Ishikawa (cell line): ENCODE results near the gene BAZ1B.

Experiments
- CEBPB ChIP-seq: IDR thresholded peaks from 2 replicates; pipeline ENCODE4 v1.6.1; 2012
- CREB1 ChIP-seq: IDR thresholded peaks from 2 replicates; pipeline ENCODE4 v1.6.1; 2012; ENCODE audit warnings: low read depth
- EGR1 ChIP-seq: IDR thresholded peaks from 2 replicates; pipeline ENCODE4 v1.6.1; 2012
- EP300 ChIP-seq: IDR thresholded peaks from 2 replicates; pipeline ENCODE4 v1.6.1; 2012; ENCODE audit warnings: borderline replicate concordance
- FOXM1 ChIP-seq: IDR thresholded peaks from 2 replicates; pipeline ENCODE4 v1.6.1; 2012; ENCODE audit warnings: low read depth, borderline replicate concordance
- MAX ChIP-seq: IDR thresholded peaks from 2 replicates; pipeline ENCODE4 v1.6.1; 2012
- NFIC ChIP-seq: IDR thresholded peaks from 2 replicates; pipeline ENCODE4 v1.6.1; 2012
- RAD21 ChIP-seq: IDR thresholded peaks from 2 replicates; pipeline ENCODE4 v1.6.1; 2012; ENCODE audit warnings: low read depth
- REST ChIP-seq: IDR thresholded peaks from 2 replicates; pipeline ENCODE4 v1.6.1; 2012; ENCODE audit warnings: low read depth, mild to moderate bottlenecking
- TAF1 ChIP-seq: IDR thresholded peaks from 2 replicates; pipeline ENCODE4 v1.6.1; 2012; ENCODE audit warnings: low read depth, mild to moderate bottlenecking
- TCF12 ChIP-seq: IDR thresholded peaks from 2 replicates; pipeline ENCODE4 v1.6.1; 2012; ENCODE audit warnings: low read depth
- TEAD4 ChIP-seq: IDR thresholded peaks from 2 replicates; pipeline ENCODE4 v1.6.1; 2012
- USF1 ChIP-seq: IDR thresholded peaks from 2 replicates; pipeline ENCODE4 v1.6.1; 2012
- YY1 ChIP-seq: IDR thresholded peaks from 2 replicates; pipeline ENCODE4 v1.6.1; 2012; ENCODE audit warnings: low read depth
- ZBTB7A ChIP-seq: IDR thresholded peaks from 2 replicates; pipeline ENCODE4 v1.6.1; 2012; ENCODE audit warnings: low read depth

Gene BAZ1B

GRCh38 chr7:73452999-73453635 is 69.0 kb downstream of the BAZ1B start:
- TF ChIP-seq CEBPB (no peak), ZBTB7A (no peak), EGR1 (no peak), MAX (no peak), REST (no peak)

GRCh38 chr7:73451780-73452398 is 70.2 kb downstream of the BAZ1B start:
- TF ChIP-seq REST = no peak
- no peak for TF ChIP-seq CEBPB
- TF ChIP-seq RAD21 = peak; percentile 82
- TF ChIP-seq TAF1 = no peak

- no peak for TF ChIP-seq NFIC
- no peak for TF ChIP-seq CREB1
- no peak for TF ChIP-seq TEAD4
- no peak for TF ChIP-seq TAF1
- TF ChIP-seq EGR1 = no peak
- no peak for TF ChIP-seq EP300
- no peak for TF ChIP-seq FOXM1
- TF ChIP-seq REST = no peak
- no peak for TF ChIP-seq TCF12
- no peak for TF ChIP-seq YY1
These were observed 72.7 kb downstream of the BAZ1B start for GRCh38 chr7:73449422-73449821.

GRCh38 chr7:73448609-73449008 is 73.5 kb downstream of the BAZ1B start:
- TF ChIP-seq TAF1 = no peak
- no peak for TF ChIP-seq ZBTB7A
- no peak for TF ChIP-seq TEAD4
- no peak for TF ChIP-seq MAX
- TF ChIP-seq FOXM1 = no peak
- no peak for TF ChIP-seq EGR1

GRCh38 chr7:73447121-73447733 is 74.9 kb downstream of the BAZ1B start:
- TF ChIP-seq TAF1 = no peak
- no peak for TF ChIP-seq EGR1
- no peak for TF ChIP-seq ZBTB7A
- TF ChIP-seq RAD21 = no peak
- TF ChIP-seq TEAD4 = no peak
- no peak for TF ChIP-seq YY1
- no peak for TF ChIP-seq CREB1
- no peak for TF ChIP-seq FOXM1
- TF ChIP-seq MAX = no peak
- TF ChIP-seq REST = no peak
- TF ChIP-seq NFIC = no peak
- no peak for TF ChIP-seq USF1
- no peak for TF ChIP-seq CEBPB
- no peak for TF ChIP-seq EP300
